HCT116 (cell line): Measurements from ENCODE around the gene MRPL44. TPM values are rescaled to one million over a fixed set of nuclear protein-coding genes. Genes with fewer than 3 reads are reported as not detected.

Experiments
- ATAC-seq: fragments of 200-7000 bp; cut with Tn5 transposase; 2 replicates; pipeline ENCODE4 v1.9.1; 2020; ENCODE audit warnings: mild to moderate bottlenecking, moderate library complexity
- BruUV-seq: library from RNA; stranded (reverse); fragments of 400-500 nt; replicated peaks from 2 replicates; lab custom pipeline; 2021; lab: Mats Ljungman, UMichigan
- CTCF ChIA-PET: fragments of 300-600 bp; sonication (Branson Sonifier 250); formaldehyde crosslinking; loops from one replicate; lab custom pipeline; 2021; ENCODE audit warnings: antibody characterized with exemption; lab: Charles Lee
- POLR2A ChIA-PET: fragments of 300-600, 350-600 bp; sonication (Branson Sonifier 250); formaldehyde crosslinking; loops from one replicate; lab custom pipeline; 2021; ENCODE audit warnings: antibody characterized with exemption; lab: Charles Lee
- RAD21 ChIA-PET, 2 experiments: fragments of 300-600 bp; sonication (Branson Sonifier 250); formaldehyde crosslinking; loops; one replicate each; lab custom pipeline; 2023; ENCODE audit warnings: low total read pairs in 2 of 2; ENCODE audit not compliant: uncharacterized antibody in 2 of 2, unreplicated experiment in 2 of 2, low non-redundant PET in 1 of 2; lab: Charles Lee
- DNase-seq: peaks from one replicate; pipeline ENCODE4 v3.0.0-alpha.2; 2010; ENCODE audit warnings: low read depth, low spot score
- H2AFZ ChIP-seq: fragments of 200-600 bp; shearing (Covaris generic), sonication (generic); 2 replicates; pipeline ENCODE4 v1.6.1; 2017; ENCODE audit warnings: low read depth, mixed run types, mixed read lengths, antibody characterized with exemption, low read length; ENCODE audit not compliant: poor library complexity, severe bottlenecking
- H3K27ac ChIP-seq: 2 replicates; pipeline ENCODE4 v1.5.1; 2012; ENCODE audit warnings: low read depth, low read length
- H3K27me3 ChIP-seq: fragments of 200-600 bp; sonication (generic); 2 replicates; pipeline ENCODE4 v1.6.1; 2016; ENCODE audit warnings: mixed run types, low read length, mixed read lengths; ENCODE audit not compliant: insufficient read depth
- H3K36me3 ChIP-seq, 2 experiments: fragments of 200-500 bp in 1 of 2; fragments of 200-600 bp in 1 of 2; sonication (Bioruptor generic) in 1 of 2; sonication (generic) in 1 of 2; 2 replicates each; pipeline versions ENCODE4 v1.5.1 to v1.6.1; 2014 to 2016; ENCODE audit warnings: low read length in 2 of 2, inconsistent platforms in 1 of 2, mixed read lengths in 1 of 2, mixed run types in 1 of 2; ENCODE audit not compliant: insufficient read depth in 2 of 2, control insufficient read depth in 1 of 2
- H3K4me1 ChIP-seq, 2 experiments: fragments of 200-600 bp in 1 of 2; sonication (generic) in 1 of 2; 2 replicates each; pipeline versions ENCODE4 v1.5.1 to v1.6.1; 2012 to 2017; ENCODE audit warnings: low read length in 2 of 2, inconsistent platforms in 1 of 2, mild to moderate bottlenecking in 1 of 2, mixed read lengths in 1 of 2, mixed run types in 1 of 2, moderate library complexity in 1 of 2; ENCODE audit not compliant: insufficient read depth in 2 of 2, control insufficient read depth in 1 of 2
- H3K4me2 ChIP-seq: fragments of 200-600 bp; sonication (generic); 2 replicates; pipeline ENCODE4 v1.6.1; 2017; ENCODE audit warnings: mixed run types, low read length, mixed read lengths
- H3K4me3 ChIP-seq, 2 experiments: fragments of 200-600 bp in 1 of 2; sonication (generic) in 1 of 2; replicated peaks in 1 of 2; 2 replicates each; pipeline ENCODE4 v1.5.1; 2011 to 2016; ENCODE audit warnings: low read length in 2 of 2, control low read depth in 1 of 2, low read depth in 1 of 2, mild to moderate bottlenecking in 1 of 2, mixed read lengths in 1 of 2, mixed run types in 1 of 2
- H3K79me2 ChIP-seq: fragments of 200-600 bp; sonication (generic); 2 replicates; pipeline ENCODE4 v1.6.1; 2017; ENCODE audit warnings: mild to moderate bottlenecking, mixed run types, low read length, moderate library complexity, mixed read lengths; ENCODE audit not compliant: insufficient read depth
- H3K9ac ChIP-seq: fragments of 200-600 bp; sonication (generic); 2 replicates; pipeline ENCODE4 v1.6.1; 2016; ENCODE audit warnings: low read length, mixed read lengths
- H3K9me2 ChIP-seq: fragments of 200-600 bp; sonication (generic), shearing (Covaris generic); 2 replicates; pipeline ENCODE4 v1.6.1; 2017; ENCODE audit warnings: mixed run types, mild to moderate bottlenecking, moderate library complexity; ENCODE audit not compliant: insufficient read depth
- H3K9me3 ChIP-seq, 2 experiments: fragments of 200-500 bp in 1 of 2; fragments of 200-600 bp in 1 of 2; sonication (Bioruptor generic) in 1 of 2; sonication (generic) in 1 of 2; 2 replicates each; pipeline ENCODE4 v1.6.1; 2014 to 2017; ENCODE audit warnings: low read length in 2 of 2, mixed read lengths in 2 of 2, inconsistent platforms in 1 of 2, low read depth in 1 of 2, mild to moderate bottlenecking in 1 of 2, mixed run types in 1 of 2, moderate library complexity in 1 of 2; ENCODE audit not compliant: control insufficient read depth in 1 of 2, insufficient read depth in 1 of 2
- H4K20me1 ChIP-seq: fragments of 200-600 bp; sonication (generic), shearing (Covaris generic); 2 replicates; pipeline ENCODE4 v1.6.1; 2017; ENCODE audit warnings: mixed run types, mild to moderate bottlenecking, moderate library complexity; ENCODE audit not compliant: insufficient read depth
- CBX3 ChIP-seq: IDR thresholded peaks from 2 replicates; pipeline ENCODE4 v1.6.1; 2012; ENCODE audit warnings: low read depth
- CEBPB ChIP-seq: IDR thresholded peaks from 2 replicates; pipeline ENCODE4 v1.6.1; 2012; ENCODE audit warnings: low read depth
- ELF1 ChIP-seq: IDR thresholded peaks from 2 replicates; pipeline ENCODE4 v1.6.1; 2012; ENCODE audit warnings: low read depth, borderline replicate concordance
- EZH2 ChIP-seq: fragments of 200-600 bp; sonication (generic); IDR thresholded peaks from 2 replicates; pipeline ENCODE4 v1.6.1; 2017; ENCODE audit warnings: antibody characterized with exemption, mixed run types
- EZH2phosphoT487 ChIP-seq: fragments of 200-600 bp; IDR thresholded peaks from 2 replicates; pipeline ENCODE4 v1.6.1; 2018; ENCODE audit warnings: antibody characterized with exemption, borderline replicate concordance
- FOSL1 ChIP-seq: IDR thresholded peaks from 2 replicates; pipeline ENCODE4 v1.6.1; 2012; ENCODE audit warnings: low read depth
- JUND ChIP-seq: IDR thresholded peaks from 2 replicates; pipeline ENCODE4 v1.6.1; 2012
- POLR2A ChIP-seq: IDR thresholded peaks from 2 replicates; pipeline ENCODE4 v1.7.0; 2011; ENCODE audit warnings: borderline replicate concordance; ENCODE audit not compliant: insufficient read depth, insufficient read length; ENCODE audit errors: extremely low read depth
- POLR2AphosphoS5 ChIP-seq: IDR thresholded peaks from 2 replicates; pipeline ENCODE4 v1.6.1; 2011; ENCODE audit warnings: mild to moderate bottlenecking, low read depth, low read length, moderate library complexity
- RAD21 ChIP-seq: IDR thresholded peaks from 2 replicates; pipeline ENCODE4 v1.6.1; 2012; ENCODE audit warnings: low read depth, mild to moderate bottlenecking
- SIN3A ChIP-seq: IDR thresholded peaks from 2 replicates; pipeline ENCODE4 v1.6.1; 2012; ENCODE audit warnings: low read depth
- SP1 ChIP-seq: IDR thresholded peaks from 2 replicates; pipeline ENCODE4 v1.6.1; 2012; ENCODE audit warnings: low read depth
- SRF ChIP-seq: IDR thresholded peaks from 2 replicates; pipeline ENCODE4 v1.6.1; 2012; ENCODE audit warnings: low read depth
- TCF7L2 ChIP-seq: IDR thresholded peaks from 2 replicates; pipeline ENCODE4 v1.7.0; 2011; ENCODE audit warnings: borderline replicate concordance, inconsistent platforms; ENCODE audit not compliant: insufficient read depth, insufficient read length; ENCODE audit errors: extremely low read depth
- ZNF274 ChIP-seq: fragments of 200-500 bp; sonication (Bioruptor generic); IDR thresholded peaks from 2 replicates; pipeline ENCODE4 v1.6.1; 2014; ENCODE audit warnings: mild to moderate bottlenecking, low read depth, low read length, inconsistent platforms
- intact Hi-C: fragments of 100-400 bp; cut with micrococcal nuclease; formaldehyde crosslinking; loops from 2 replicates; pipeline ENCODE4 v1.10.0; 2022
- total RNA-seq: library from RNA; stranded (reverse); gene quantifications from one replicate; pipeline ENCODE4 v1.2.1, GENCODE V29; 2021; ENCODE audit not compliant: unreplicated experiment
- TF ChIP-seq, protein P1 (sequence below), 3 experiments: fragments of 200-600 bp in 1 of 3; sonication (generic) in 1 of 3; IDR thresholded peaks in 2 of 3; conservative IDR thresholded peaks in 1 of 3; 2 replicates each; pipeline ENCODE4 v1.5.1; 2012 to 2017; ENCODE audit warnings: low read depth in 2 of 3, low read length in 2 of 3, antibody characterized with exemption in 1 of 3, borderline replicate concordance in 1 of 3, control low read depth in 1 of 3, mild to moderate bottlenecking in 1 of 3, mixed read lengths in 1 of 3, mixed run types in 1 of 3, moderate library complexity in 1 of 3; ENCODE audit not compliant: insufficient read depth in 1 of 3
- TF ChIP-seq, protein P2 (sequence below): IDR thresholded peaks from 2 replicates; pipeline ENCODE4 v1.6.1; 2012
- TF ChIP-seq, protein P3 (sequence below): IDR thresholded peaks from 2 replicates; pipeline ENCODE4 v1.6.1; 2012; ENCODE audit warnings: low read depth
- TF ChIP-seq, protein P4 (sequence below): IDR thresholded peaks from 2 replicates; pipeline ENCODE4 v1.6.1; 2012

The MRPL44 gene
- total RNA-seq, 1 experiment from 2014 or later: 45.8 TPM

DNA sequence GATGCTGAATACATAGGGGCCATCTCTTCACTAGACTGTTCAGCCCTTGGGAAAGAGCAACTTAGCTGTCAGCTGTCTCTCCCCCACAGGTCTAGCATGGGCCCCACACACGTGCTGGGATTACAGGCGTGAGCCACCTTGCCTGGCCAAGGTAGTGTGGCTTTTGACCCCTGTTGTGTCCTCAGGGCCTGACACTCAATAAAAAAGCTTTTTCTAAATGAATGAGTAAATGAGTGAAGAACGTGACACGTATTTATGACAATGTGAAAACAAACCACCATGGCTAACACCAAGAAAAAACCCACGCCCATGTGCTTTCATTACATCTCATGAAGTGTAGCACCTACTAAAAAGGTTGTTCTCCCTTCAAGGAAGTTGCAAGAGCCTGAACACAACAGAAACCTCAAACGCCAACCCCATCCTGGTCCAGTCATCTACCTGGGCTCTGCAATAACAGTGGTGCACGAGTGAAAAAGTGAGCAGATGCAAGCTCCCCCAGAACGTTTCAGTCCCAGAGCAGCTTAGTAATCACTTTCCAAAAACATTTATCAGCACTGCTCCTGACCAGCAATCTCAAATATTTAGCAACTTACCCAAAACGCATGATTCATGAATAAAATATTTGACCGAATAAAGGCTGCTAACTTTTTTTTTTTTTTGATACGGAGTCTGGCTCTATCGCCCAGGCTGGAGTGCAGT, 15.5 kb upstream of the MRPL44 start:
- Histone ChIP-seq H3K27me3 (no peaks in the 10 kb centered on the region), H3K4me3 (no peak overlapping the region), H3K9ac (no peak overlapping the region), H3K27ac (no peak overlapping the region), H2AFZ (no peak overlapping the region), H3K36me3 (no peaks in the 10 kb centered on the region), H3K4me1 (peaks cover 13 to 38% of the 10 kb centered on the region in 2 experiments), H3K4me2 (peak overlapping the region; percentile 41), H3K79me2 (peaks cover 70% of the 10 kb centered on the region), H4K20me1 (no peaks in the 10 kb centered on the region), H3K9me3 (no peaks in the 10 kb centered on the region), H3K9me2 (no peaks in the 10 kb centered on the region)
- TF ChIP-seq SP1: no peak
- TF ChIP-seq SIN3A: no peak
- no peak for TF ChIP-seq JUND
- TF ChIP-seq SRF: no peak
- no peak for TF ChIP-seq CEBPB
- no peak for TF ChIP-seq RAD21
- no peak for TF ChIP-seq TCF7L2
- no peak for TF ChIP-seq EZH2
- no peak for TF ChIP-seq ZNF274
- TF ChIP-seq, protein P1, sequence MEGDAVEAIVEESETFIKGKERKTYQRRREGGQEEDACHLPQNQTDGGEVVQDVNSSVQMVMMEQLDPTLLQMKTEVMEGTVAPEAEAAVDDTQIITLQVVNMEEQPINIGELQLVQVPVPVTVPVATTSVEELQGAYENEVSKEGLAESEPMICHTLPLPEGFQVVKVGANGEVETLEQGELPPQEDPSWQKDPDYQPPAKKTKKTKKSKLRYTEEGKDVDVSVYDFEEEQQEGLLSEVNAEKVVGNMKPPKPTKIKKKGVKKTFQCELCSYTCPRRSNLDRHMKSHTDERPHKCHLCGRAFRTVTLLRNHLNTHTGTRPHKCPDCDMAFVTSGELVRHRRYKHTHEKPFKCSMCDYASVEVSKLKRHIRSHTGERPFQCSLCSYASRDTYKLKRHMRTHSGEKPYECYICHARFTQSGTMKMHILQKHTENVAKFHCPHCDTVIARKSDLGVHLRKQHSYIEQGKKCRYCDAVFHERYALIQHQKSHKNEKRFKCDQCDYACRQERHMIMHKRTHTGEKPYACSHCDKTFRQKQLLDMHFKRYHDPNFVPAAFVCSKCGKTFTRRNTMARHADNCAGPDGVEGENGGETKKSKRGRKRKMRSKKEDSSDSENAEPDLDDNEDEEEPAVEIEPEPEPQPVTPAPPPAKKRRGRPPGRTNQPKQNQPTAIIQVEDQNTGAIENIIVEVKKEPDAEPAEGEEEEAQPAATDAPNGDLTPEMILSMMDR (IDR thresholded peaks at IDR 0.05 in 2 of 3, conservative IDR thresholded peaks at IDR 0.05 in 1 of 3; ENCODE audit: borderline replicate concordance in 1 of 3, insufficient read depth in 1 of 3, low read depth in 2 of 3, low read length in 2 of 3): no peak
- TF ChIP-seq, protein P2, sequence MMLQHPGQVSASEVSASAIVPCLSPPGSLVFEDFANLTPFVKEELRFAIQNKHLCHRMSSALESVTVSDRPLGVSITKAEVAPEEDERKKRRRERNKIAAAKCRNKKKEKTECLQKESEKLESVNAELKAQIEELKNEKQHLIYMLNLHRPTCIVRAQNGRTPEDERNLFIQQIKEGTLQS: no peak
- TF ChIP-seq EZH2phosphoT487: no peak
- TF ChIP-seq FOSL1: no peak
- TF ChIP-seq, protein P3, sequence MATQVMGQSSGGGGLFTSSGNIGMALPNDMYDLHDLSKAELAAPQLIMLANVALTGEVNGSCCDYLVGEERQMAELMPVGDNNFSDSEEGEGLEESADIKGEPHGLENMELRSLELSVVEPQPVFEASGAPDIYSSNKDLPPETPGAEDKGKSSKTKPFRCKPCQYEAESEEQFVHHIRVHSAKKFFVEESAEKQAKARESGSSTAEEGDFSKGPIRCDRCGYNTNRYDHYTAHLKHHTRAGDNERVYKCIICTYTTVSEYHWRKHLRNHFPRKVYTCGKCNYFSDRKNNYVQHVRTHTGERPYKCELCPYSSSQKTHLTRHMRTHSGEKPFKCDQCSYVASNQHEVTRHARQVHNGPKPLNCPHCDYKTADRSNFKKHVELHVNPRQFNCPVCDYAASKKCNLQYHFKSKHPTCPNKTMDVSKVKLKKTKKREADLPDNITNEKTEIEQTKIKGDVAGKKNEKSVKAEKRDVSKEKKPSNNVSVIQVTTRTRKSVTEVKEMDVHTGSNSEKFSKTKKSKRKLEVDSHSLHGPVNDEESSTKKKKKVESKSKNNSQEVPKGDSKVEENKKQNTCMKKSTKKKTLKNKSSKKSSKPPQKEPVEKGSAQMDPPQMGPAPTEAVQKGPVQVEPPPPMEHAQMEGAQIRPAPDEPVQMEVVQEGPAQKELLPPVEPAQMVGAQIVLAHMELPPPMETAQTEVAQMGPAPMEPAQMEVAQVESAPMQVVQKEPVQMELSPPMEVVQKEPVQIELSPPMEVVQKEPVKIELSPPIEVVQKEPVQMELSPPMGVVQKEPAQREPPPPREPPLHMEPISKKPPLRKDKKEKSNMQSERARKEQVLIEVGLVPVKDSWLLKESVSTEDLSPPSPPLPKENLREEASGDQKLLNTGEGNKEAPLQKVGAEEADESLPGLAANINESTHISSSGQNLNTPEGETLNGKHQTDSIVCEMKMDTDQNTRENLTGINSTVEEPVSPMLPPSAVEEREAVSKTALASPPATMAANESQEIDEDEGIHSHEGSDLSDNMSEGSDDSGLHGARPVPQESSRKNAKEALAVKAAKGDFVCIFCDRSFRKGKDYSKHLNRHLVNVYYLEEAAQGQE: no peak
- no peak for TF ChIP-seq POLR2A
- TF ChIP-seq CBX3: no peak
- no peak for TF ChIP-seq POLR2AphosphoS5
- TF ChIP-seq, protein P4, sequence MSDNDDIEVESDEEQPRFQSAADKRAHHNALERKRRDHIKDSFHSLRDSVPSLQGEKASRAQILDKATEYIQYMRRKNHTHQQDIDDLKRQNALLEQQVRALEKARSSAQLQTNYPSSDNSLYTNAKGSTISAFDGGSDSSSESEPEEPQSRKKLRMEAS: no peak
- TF ChIP-seq ELF1: no peak
- no peak for ATAC-seq
- DNase-seq: no peak
- RAD21 ChIA-PET: no interaction called here
- TSS peak; percentile 7 for BruUV-seq
- POLR2A ChIA-PET: no interaction called here
- CTCF ChIA-PET: no interaction called here
- intact Hi-C loops: loop anchor here (10.0 kb wide), 2 partner anchors 107 to 247 kb away; partner anchors contain the start of gene AP1S3
